Measurements from ENCODE around the gene SNRNP40. TPM values are rescaled to one million over a fixed set of nuclear protein-coding genes. Genes with fewer than 3 reads are reported as not detected.
A peak's percentile ranks its signal among the peaks of the same experiment; 100 is the strongest.

Gene SNRNP40
- total and polyA plus RNA-seq, 8 donors = 8.7 to 20.5 (median 15.5) TPM

GRCh38 chr1:31335007-31335406, 38.4 kb upstream of the SNRNP40 start:
- DNase-seq (no peak), ATAC-seq (peak in 3 of 4 donors; percentile 49 to 57 (median 53)), FAIRE-seq (no peak)
- peak in 2 of 4 donors; percentile 9 to 24 for TF ChIP-seq CTCF (IDR thresholded peaks at IDR 0.05)
- Histone ChIP-seq H3K27ac (no peak overlapping the region), H3K4me3 (no peak overlapping the region), H3K27me3 (no peaks in the 10 kb centered on the region), H3K36me3 (no peaks in the 10 kb centered on the region), H3K9me3 (no peaks in the 10 kb centered on the region), H3K4me1 (no peaks in the 10 kb centered on the region)
- intact Hi-C loops (cut with DNase I) = loop anchor here in 1 of 3 donors (10.0 kb wide), 1 partner anchor 140 kb away; no protein-coding TSS in a partner anchor

GRCh38 chr1:31327381-31327780, 30.8 kb upstream of the SNRNP40 start:
- ATAC-seq (no peak), FAIRE-seq (no peak), DNase-seq (no peak)

GRCh38 chr1:31326461-31326860, 29.9 kb upstream of the SNRNP40 start:
- no peak for TF ChIP-seq CTCF (IDR thresholded peaks at IDR 0.05)
- intact Hi-C loops (cut with DNase I) = no loop called here
- Histone ChIP-seq H3K9me3 (no peaks in the 10 kb centered on the region), H3K27ac (no peak overlapping the region), H3K27me3 (no peaks in the 10 kb centered on the region), H3K36me3 (no peaks in the 10 kb centered on the region), H3K4me3 (no peak overlapping the region), H3K4me1 (no peaks in the 10 kb centered on the region)
- no peak for FAIRE-seq
- ATAC-seq = no peak
- 85 to 93% methylated on average over 1 of the region's 1 CpG for WGBS, 2 donors
- DNase-seq = no peak

More at GRCh38 chr1:31327381-31327780, 30.8 kb upstream of the SNRNP40 start:
- no peak for TF ChIP-seq CTCF (IDR thresholded peaks at IDR 0.05)
- H3K27me3 ChIP-seq = no peaks in the 10 kb centered on the region
- no peaks in the 10 kb centered on the region for H3K9me3 ChIP-seq
- intact Hi-C loops (cut with DNase I) = no loop called here
- no peak overlapping the region for H3K27ac ChIP-seq
- WGBS, 2 donors = 75 to 80% methylated on average over 3 of the region's 3 CpGs
- H3K4me1 ChIP-seq = no peaks in the 10 kb centered on the region
- H3K36me3 ChIP-seq = no peaks in the 10 kb centered on the region
- H3K4me3 ChIP-seq = no peak overlapping the region

- no peak for TF ChIP-seq CTCF (IDR thresholded peaks at IDR 0.05)
- no peak for ATAC-seq
- no peak for DNase-seq
- peaks cover 0 to 4% (median 0%) of the 10 kb centered on the region in 3 donors for H3K36me3 ChIP-seq
- intact Hi-C loops (cut with DNase I) = no loop called here
- H3K9me3 ChIP-seq = no peaks in the 10 kb centered on the region
- no peak for FAIRE-seq
- 94 to 97% methylated on average over 3 of the region's 3 CpGs for WGBS, 2 donors
- no peak overlapping the region for H3K4me3 ChIP-seq
- no peaks in the 10 kb centered on the region for H3K27me3 ChIP-seq
- no peak overlapping the region for H3K27ac ChIP-seq
- no peaks in the 10 kb centered on the region for H3K4me1 ChIP-seq
These were observed 28.4 kb upstream of the SNRNP40 start for GRCh38 chr1:31324992-31325391.

- Histone ChIP-seq H3K27ac (no peak overlapping the region), H3K9me3 (no peaks in the 10 kb centered on the region), H3K36me3 (peaks cover 0 to 13% (median 0%) of the 10 kb centered on the region in 3 donors), H3K4me3 (no peak overlapping the region), H3K27me3 (no peaks in the 10 kb centered on the region), H3K4me1 (no peaks in the 10 kb centered on the region)
- intact Hi-C loops (cut with DNase I) = no loop called here
- 96 to 97% methylated on average over 4 of the region's 4 CpGs for WGBS, 2 donors
- ATAC-seq (no peak), FAIRE-seq (no peak), DNase-seq (no peak)
- TF ChIP-seq CTCF (IDR thresholded peaks at IDR 0.05) = no peak
These were observed 27.5 kb upstream of the SNRNP40 start for GRCh38 chr1:31324093-31324492.

Data from pancreas (tissue), 10 donors.